WTC11 (cell line): ENCODE measurements around the gene MAP3K6. TPM values are rescaled to one million over a fixed set of nuclear protein-coding genes. Genes with fewer than 3 reads are reported as not detected.

ENCODE experiments used
- ATAC-seq: fragments of 200-7000 bp; cut with Tn5 transposase; 2 replicates; pipeline ENCODE4 v1.10.0; 2021; ENCODE audit warnings: mild to moderate bottlenecking, moderate library complexity
- CTCF ChIA-PET: fragments of 300-600 bp; sonication (Branson Sonifier 250); formaldehyde crosslinking; loops from one replicate; lab custom pipeline; 2021; ENCODE audit warnings: antibody characterized with exemption; lab: Charles Lee
- POLR2A ChIA-PET: fragments of 350-600 bp; sonication (Branson Sonifier 250); formaldehyde crosslinking; loops from one replicate; lab custom pipeline; 2021; ENCODE audit warnings: antibody characterized with exemption; lab: Charles Lee
- DNase-seq: peaks from one replicate; pipeline ENCODE4 v3.0.0; 2021; ENCODE audit warnings: low spot score
- H3K27ac Mint-ChIP-seq: 2 replicates; pipeline ENCODE4 v1.8.0; 2021; ENCODE audit warnings: mixed read lengths
- H3K27me3 Mint-ChIP-seq: 2 replicates; pipeline ENCODE4 v1.8.0; 2021; ENCODE audit warnings: low read depth, mild to moderate bottlenecking, moderate library complexity, mixed read lengths
- H3K36me3 Mint-ChIP-seq: 2 replicates; pipeline ENCODE4 v1.8.0; 2021; ENCODE audit warnings: mixed read lengths
- H3K4me1 Mint-ChIP-seq: 2 replicates; pipeline ENCODE4 v1.8.0; 2022; ENCODE audit warnings: mixed read lengths
- H3K4me3 Mint-ChIP-seq: 2 replicates; pipeline ENCODE4 v1.8.0; 2021; ENCODE audit warnings: mild to moderate bottlenecking, moderate library complexity, mixed read lengths
- H3K9me3 Mint-ChIP-seq: 2 replicates; pipeline ENCODE4 v1.8.0; 2021; ENCODE audit warnings: mixed read lengths
- ATF1 ChIP-seq: sonication (generic); formaldehyde crosslinking; IDR thresholded peaks from 2 replicates; pipeline ENCODE4 v1.8.1; 2023; ENCODE audit warnings: mild to moderate bottlenecking, moderate library complexity, missing genetic modification reagents
- CREB1 ChIP-seq: sonication (generic); formaldehyde crosslinking; IDR thresholded peaks from 2 replicates; pipeline ENCODE4 v1.8.0; 2023; ENCODE audit warnings: mild to moderate bottlenecking, missing genetic modification reagents
- ETV6 ChIP-seq: sonication (generic); formaldehyde crosslinking; IDR thresholded peaks from 2 replicates; pipeline ENCODE4 v1.8.1; 2022; ENCODE audit warnings: mild to moderate bottlenecking, missing genetic modification reagents
- FOXK1 ChIP-seq: sonication (generic); formaldehyde crosslinking; IDR thresholded peaks from 2 replicates; pipeline ENCODE4 v1.8.0; 2022; ENCODE audit warnings: mild to moderate bottlenecking, moderate library complexity, missing genetic modification reagents
- FOXP1 ChIP-seq: sonication (generic); formaldehyde crosslinking; IDR thresholded peaks from 2 replicates; pipeline ENCODE4 v1.8.0; 2022; ENCODE audit warnings: missing genetic modification reagents, mild to moderate bottlenecking, moderate library complexity, borderline replicate concordance
- GTF2I ChIP-seq: fragments of 250-450 bp; sonication (Bioruptor Pico); conservative IDR thresholded peaks from 2 replicates; pipeline ENCODE4 v1.4.0; 2021; ENCODE audit warnings: mild to moderate bottlenecking
- IRF2 ChIP-seq: sonication (generic); formaldehyde crosslinking; IDR thresholded peaks from 2 replicates; pipeline ENCODE4 v1.8.0; 2022; ENCODE audit warnings: low read depth, missing genetic modification reagents, borderline replicate concordance
- NFE2L1 ChIP-seq: sonication (generic); formaldehyde crosslinking; IDR thresholded peaks from 2 replicates; pipeline ENCODE4 v1.8.1; 2023; ENCODE audit warnings: missing genetic modification reagents
- NFYB ChIP-seq: sonication (generic); formaldehyde crosslinking; conservative IDR thresholded peaks from 2 replicates; pipeline ENCODE4 v1.8.0; 2022; ENCODE audit warnings: low read depth, missing genetic modification reagents
- NR3C1 ChIP-seq: sonication (generic); formaldehyde crosslinking; conservative IDR thresholded peaks from 2 replicates; pipeline ENCODE4 v1.8.1; 2023; ENCODE audit warnings: low read depth, mild to moderate bottlenecking, missing genetic modification reagents
- RELA ChIP-seq: sonication (generic); formaldehyde crosslinking; IDR thresholded peaks from 2 replicates; pipeline ENCODE4 v1.8.1; 2022; ENCODE audit warnings: missing genetic modification reagents, mild to moderate bottlenecking, borderline replicate concordance
- TEAD4 ChIP-seq: sonication (generic); formaldehyde crosslinking; IDR thresholded peaks from 2 replicates; pipeline ENCODE4 v1.8.0; 2022; ENCODE audit warnings: mild to moderate bottlenecking, missing genetic modification reagents
- TP53 ChIP-seq: sonication (generic); formaldehyde crosslinking; IDR thresholded peaks from 2 replicates; pipeline ENCODE4 v1.8.1; 2023; ENCODE audit warnings: mild to moderate bottlenecking, missing genetic modification reagents
- ZNF219 ChIP-seq: sonication (generic); formaldehyde crosslinking; IDR thresholded peaks from 2 replicates; pipeline ENCODE4 v1.8.0; 2023; ENCODE audit warnings: missing genetic modification reagents, mild to moderate bottlenecking, borderline replicate concordance
- ZNF317 ChIP-seq: sonication (generic); formaldehyde crosslinking; IDR thresholded peaks from 2 replicates; pipeline ENCODE4 v1.8.1; 2023; ENCODE audit warnings: low read depth, mild to moderate bottlenecking, moderate library complexity, missing genetic modification reagents, borderline replicate concordance
- ZNF416 ChIP-seq: fragments of 250-450 bp; sonication (Bioruptor Pico); IDR thresholded peaks from 2 replicates; pipeline ENCODE4 v1.9.0; 2021; ENCODE audit warnings: mild to moderate bottlenecking, inconsistent platforms
- ZNF671 ChIP-seq: fragments of 250-450 bp; sonication (Bioruptor Pico); IDR thresholded peaks from 2 replicates; pipeline ENCODE4 v1.8.0; 2021; ENCODE audit warnings: mild to moderate bottlenecking
- total RNA-seq: library from RNA; stranded (reverse); gene quantifications from 3 replicates; pipeline ENCODE4 v1.2.3, GENCODE V29; 2021
- TF ChIP-seq, protein P1 (sequence below): sonication (generic); formaldehyde crosslinking; IDR thresholded peaks from 2 replicates; pipeline ENCODE4 v1.8.0; 2023; ENCODE audit warnings: missing genetic modification reagents, mild to moderate bottlenecking, borderline replicate concordance
- TF ChIP-seq, protein P2 (sequence below): sonication (generic); formaldehyde crosslinking; IDR thresholded peaks from 2 replicates; pipeline ENCODE4 v1.8.1; 2023; ENCODE audit warnings: mild to moderate bottlenecking, missing genetic modification reagents, moderate library complexity
- TF ChIP-seq, protein P3 (sequence below): sonication (generic); formaldehyde crosslinking; IDR thresholded peaks from 2 replicates; pipeline ENCODE4 v1.8.1; 2023; ENCODE audit warnings: mild to moderate bottlenecking, missing genetic modification reagents
- TF ChIP-seq, protein P4 (sequence below): sonication (generic); formaldehyde crosslinking; IDR thresholded peaks from 2 replicates; pipeline ENCODE4 v1.8.1; 2023; ENCODE audit warnings: mild to moderate bottlenecking, missing genetic modification reagents
- TF ChIP-seq, protein P5 (sequence below): sonication (generic); formaldehyde crosslinking; IDR thresholded peaks from 2 replicates; pipeline ENCODE4 v1.8.1; 2023; ENCODE audit warnings: mild to moderate bottlenecking, moderate library complexity, missing genetic modification reagents
- TF ChIP-seq, protein P6 (sequence below): fragments of 250-450 bp; sonication (Bioruptor Pico); conservative IDR thresholded peaks from 2 replicates; pipeline ENCODE4 v1.9.0; 2021; ENCODE audit warnings: mild to moderate bottlenecking

The MAP3K6 gene
- total RNA-seq, 1 experiment from 2014 or later: 15.0 TPM

DNA sequence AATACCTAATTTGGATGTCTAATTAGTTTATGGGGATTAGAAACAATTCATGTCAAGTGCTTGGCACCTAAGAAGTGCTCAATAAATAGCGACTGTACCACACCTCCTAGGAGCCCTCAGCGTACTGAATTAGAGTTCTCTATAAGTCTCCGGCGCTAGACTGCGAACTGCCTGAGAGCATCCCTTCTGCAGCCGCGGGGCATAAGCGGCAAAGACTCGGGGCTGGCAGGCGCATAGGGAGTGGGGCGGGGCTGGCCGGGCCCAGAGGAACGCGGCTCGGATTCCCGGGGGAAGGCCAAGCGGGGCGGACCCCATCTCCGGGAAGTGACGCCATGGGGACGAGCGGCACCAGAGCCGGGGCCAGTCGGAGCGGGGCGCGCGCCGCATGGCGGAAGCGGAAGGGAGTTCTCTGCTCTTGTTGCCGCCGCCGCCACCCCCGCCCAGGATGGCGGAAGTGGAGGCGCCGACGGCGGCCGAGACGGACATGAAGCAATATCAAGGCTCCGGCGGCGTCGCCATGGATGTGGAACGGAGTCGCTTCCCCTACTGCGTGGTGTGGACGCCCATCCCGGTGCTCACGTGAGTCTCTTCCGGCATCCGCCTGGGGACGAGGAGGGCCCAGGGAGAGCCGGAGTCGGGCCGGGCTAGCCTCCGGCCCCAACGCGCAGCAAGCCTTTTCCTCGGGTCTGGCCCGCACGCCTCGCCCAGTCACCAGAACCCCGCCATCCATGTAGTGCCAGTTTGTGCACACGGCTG lies 44.8 kb downstream of the MAP3K6 start, which contains the start of gene TMEM222 (continued):
- TF ChIP-seq, protein P1, sequence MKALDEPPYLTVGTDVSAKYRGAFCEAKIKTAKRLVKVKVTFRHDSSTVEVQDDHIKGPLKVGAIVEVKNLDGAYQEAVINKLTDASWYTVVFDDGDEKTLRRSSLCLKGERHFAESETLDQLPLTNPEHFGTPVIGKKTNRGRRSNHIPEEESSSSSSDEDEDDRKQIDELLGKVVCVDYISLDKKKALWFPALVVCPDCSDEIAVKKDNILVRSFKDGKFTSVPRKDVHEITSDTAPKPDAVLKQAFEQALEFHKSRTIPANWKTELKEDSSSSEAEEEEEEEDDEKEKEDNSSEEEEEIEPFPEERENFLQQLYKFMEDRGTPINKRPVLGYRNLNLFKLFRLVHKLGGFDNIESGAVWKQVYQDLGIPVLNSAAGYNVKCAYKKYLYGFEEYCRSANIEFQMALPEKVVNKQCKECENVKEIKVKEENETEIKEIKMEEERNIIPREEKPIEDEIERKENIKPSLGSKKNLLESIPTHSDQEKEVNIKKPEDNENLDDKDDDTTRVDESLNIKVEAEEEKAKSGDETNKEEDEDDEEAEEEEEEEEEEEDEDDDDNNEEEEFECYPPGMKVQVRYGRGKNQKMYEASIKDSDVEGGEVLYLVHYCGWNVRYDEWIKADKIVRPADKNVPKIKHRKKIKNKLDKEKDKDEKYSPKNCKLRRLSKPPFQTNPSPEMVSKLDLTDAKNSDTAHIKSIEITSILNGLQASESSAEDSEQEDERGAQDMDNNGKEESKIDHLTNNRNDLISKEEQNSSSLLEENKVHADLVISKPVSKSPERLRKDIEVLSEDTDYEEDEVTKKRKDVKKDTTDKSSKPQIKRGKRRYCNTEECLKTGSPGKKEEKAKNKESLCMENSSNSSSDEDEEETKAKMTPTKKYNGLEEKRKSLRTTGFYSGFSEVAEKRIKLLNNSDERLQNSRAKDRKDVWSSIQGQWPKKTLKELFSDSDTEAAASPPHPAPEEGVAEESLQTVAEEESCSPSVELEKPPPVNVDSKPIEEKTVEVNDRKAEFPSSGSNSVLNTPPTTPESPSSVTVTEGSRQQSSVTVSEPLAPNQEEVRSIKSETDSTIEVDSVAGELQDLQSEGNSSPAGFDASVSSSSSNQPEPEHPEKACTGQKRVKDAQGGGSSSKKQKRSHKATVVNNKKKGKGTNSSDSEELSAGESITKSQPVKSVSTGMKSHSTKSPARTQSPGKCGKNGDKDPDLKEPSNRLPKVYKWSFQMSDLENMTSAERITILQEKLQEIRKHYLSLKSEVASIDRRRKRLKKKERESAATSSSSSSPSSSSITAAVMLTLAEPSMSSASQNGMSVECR (CRISPR knock-in tag): peak; percentile 92
- TF ChIP-seq, protein P2, sequence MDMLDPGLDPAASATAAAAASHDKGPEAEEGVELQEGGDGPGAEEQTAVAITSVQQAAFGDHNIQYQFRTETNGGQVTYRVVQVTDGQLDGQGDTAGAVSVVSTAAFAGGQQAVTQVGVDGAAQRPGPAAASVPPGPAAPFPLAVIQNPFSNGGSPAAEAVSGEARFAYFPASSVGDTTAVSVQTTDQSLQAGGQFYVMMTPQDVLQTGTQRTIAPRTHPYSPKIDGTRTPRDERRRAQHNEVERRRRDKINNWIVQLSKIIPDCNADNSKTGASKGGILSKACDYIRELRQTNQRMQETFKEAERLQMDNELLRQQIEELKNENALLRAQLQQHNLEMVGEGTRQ (CRISPR knock-in tag): peak; percentile 73
- TF ChIP-seq FOXK1 (CRISPR knock-in tag) (peak; percentile 96), CREB1 (0 out of 2 replicates have a peak, but pooled peaks have one; percentile 48), ZNF416 (CRISPR knock-in tag) (peak; percentile 59; the same call in 1 of the 2 replicates), RELA (CRISPR knock-in tag) (peak; percentile 17; the same call in 1 of the 2 replicates), ATF1 (CRISPR knock-in tag) (0 out of 2 replicates have a peak, but pooled peaks have one; percentile 71)
- TF ChIP-seq, protein P3, sequence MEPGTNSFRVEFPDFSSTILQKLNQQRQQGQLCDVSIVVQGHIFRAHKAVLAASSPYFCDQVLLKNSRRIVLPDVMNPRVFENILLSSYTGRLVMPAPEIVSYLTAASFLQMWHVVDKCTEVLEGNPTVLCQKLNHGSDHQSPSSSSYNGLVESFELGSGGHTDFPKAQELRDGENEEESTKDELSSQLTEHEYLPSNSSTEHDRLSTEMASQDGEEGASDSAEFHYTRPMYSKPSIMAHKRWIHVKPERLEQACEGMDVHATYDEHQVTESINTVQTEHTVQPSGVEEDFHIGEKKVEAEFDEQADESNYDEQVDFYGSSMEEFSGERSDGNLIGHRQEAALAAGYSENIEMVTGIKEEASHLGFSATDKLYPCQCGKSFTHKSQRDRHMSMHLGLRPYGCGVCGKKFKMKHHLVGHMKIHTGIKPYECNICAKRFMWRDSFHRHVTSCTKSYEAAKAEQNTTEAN (CRISPR knock-in tag): peak; percentile 63
- TF ChIP-seq, all 79 proteins: peak for 28

DNA sequence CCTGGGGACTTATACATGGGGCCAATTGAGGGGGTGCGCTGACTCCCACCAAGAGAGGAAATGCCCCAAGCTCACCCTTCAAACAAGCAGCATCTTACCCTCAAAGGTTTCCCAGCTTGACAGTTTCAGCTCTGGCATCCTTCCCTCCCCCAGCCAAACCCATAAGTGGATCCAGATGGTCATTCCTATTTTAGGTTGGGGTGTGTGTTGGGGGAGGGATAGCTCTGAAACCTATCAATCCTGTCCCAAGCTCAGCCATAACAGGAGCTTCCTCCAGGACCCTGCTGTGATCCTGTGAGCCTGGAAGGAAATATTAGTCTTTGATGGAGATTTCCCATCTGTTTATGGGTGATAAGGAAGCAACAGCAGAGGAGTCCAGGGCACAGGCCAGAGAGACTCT lies 48.2 kb downstream of the MAP3K6 start:
- ATAC-seq: no peak
- H3K27ac Mint-ChIP-seq: no peak overlapping the region
- H3K4me1 Mint-ChIP-seq: peaks cover 16% of the 10 kb centered on the region
- POLR2A ChIA-PET: interaction anchor here (1.2 kb wide), 1 partner anchor 12 kb away, joined by 3 read pairs; no protein-coding TSS in a partner anchor
- H3K36me3 Mint-ChIP-seq: no peaks in the 10 kb centered on the region
- H3K9me3 Mint-ChIP-seq: no peaks in the 10 kb centered on the region
- peaks cover 8% of the 10 kb centered on the region for H3K27me3 Mint-ChIP-seq
- CTCF ChIA-PET: interaction anchor here (0.7 to 3.5 kb wide), 7 partner anchors 11 to 73 kb away, joined by 3 to 11 read pairs (median 5); no protein-coding TSS in a partner anchor
- no peak overlapping the region for H3K4me3 Mint-ChIP-seq
- no peak for DNase-seq
- TF ChIP-seq GTF2I (CRISPR knock-in tag) (no peak), ETV6 (no peak), IRF2 (CRISPR knock-in tag) (no peak), NFYB (CRISPR knock-in tag) (no peak), TEAD4 (no peak), ZNF317 (CRISPR knock-in tag) (no peak), TP53 (CRISPR knock-in tag) (no peak), ZNF671 (CRISPR knock-in tag) (no peak), FOXP1 (no peak), ZNF219 (no peak), NR3C1 (CRISPR knock-in tag) (no peak), NFE2L1 (CRISPR knock-in tag) (no peak)
- TF ChIP-seq, protein P4, sequence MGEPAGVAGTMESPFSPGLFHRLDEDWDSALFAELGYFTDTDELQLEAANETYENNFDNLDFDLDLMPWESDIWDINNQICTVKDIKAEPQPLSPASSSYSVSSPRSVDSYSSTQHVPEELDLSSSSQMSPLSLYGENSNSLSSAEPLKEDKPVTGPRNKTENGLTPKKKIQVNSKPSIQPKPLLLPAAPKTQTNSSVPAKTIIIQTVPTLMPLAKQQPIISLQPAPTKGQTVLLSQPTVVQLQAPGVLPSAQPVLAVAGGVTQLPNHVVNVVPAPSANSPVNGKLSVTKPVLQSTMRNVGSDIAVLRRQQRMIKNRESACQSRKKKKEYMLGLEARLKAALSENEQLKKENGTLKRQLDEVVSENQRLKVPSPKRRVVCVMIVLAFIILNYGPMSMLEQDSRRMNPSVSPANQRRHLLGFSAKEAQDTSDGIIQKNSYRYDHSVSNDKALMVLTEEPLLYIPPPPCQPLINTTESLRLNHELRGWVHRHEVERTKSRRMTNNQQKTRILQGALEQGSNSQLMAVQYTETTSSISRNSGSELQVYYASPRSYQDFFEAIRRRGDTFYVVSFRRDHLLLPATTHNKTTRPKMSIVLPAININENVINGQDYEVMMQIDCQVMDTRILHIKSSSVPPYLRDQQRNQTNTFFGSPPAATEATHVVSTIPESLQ (CRISPR knock-in tag): no peak
- TF ChIP-seq, protein P5, sequence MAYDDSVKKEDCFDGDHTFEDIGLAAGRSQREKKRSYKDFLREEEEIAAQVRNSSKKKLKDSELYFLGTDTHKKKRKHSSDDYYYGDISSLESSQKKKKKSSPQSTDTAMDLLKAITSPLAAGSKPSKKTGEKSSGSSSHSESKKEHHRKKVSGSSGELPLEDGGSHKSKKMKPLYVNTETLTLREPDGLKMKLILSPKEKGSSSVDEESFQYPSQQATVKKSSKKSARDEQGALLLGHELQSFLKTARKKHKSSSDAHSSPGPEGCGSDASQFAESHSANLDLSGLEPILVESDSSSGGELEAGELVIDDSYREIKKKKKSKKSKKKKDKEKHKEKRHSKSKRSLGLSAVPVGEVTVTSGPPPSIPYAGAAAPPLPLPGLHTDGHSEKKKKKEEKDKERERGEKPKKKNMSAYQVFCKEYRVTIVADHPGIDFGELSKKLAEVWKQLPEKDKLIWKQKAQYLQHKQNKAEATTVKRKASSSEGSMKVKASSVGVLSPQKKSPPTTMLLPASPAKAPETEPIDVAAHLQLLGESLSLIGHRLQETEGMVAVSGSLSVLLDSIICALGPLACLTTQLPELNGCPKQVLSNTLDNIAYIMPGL (CRISPR knock-in tag): no peak
- TF ChIP-seq, protein P6, sequence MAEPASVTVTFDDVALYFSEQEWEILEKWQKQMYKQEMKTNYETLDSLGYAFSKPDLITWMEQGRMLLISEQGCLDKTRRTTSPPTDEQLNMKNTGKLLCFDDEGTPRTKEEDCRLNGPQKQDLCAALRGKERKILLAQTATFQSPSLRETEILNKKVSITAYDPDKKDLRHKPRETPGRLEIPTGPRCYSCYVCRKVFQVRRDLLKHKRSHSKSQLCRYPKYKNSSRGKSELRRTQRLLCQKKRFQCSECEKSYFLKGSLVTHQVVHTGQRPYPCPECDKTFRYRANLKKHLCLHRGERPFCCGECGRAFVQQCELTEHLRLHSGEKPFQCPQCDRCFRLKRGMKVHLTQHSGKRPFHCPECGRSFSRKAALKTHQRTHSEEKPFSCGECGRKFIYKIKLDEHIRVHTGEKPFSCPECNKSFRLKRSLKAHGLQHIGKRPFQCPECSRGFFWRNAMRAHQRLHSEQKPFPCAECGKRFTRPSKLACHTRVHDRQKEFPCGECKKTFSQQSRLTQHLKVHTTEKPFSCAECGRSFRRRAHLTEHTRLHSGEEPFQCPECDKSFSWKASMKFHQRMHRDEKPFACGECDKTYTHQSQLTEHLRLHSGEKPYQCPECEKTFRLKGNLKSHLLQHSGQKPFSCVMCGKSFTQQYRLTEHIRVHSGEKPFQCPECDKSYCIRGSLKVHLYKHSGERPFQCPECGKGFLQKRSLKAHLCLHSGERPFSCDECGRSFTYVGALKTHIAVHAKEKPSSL: no peak
